IMR-90 (cell line): ENCODE results near the gene ERN1. TPM values are rescaled to one million over a fixed set of nuclear protein-coding genes. Genes with fewer than 3 reads are reported as not detected.

Experiments
- ATAC-seq: fragments of 200-7000 bp; cut with Tn5 transposase; 2 replicates; pipeline ENCODE4 v1.9.1; 2020; ENCODE audit warnings: low read depth, mild to moderate bottlenecking, moderate library complexity
- BruUV-seq: library from RNA; stranded (reverse); fragments of 400-500 nt; replicated peaks from 2 replicates; lab custom pipeline; 2021; lab: Mats Ljungman, UMichigan
- CTCF ChIA-PET: fragments of 300-600 bp; formaldehyde crosslinking; extraction: SDS; loops from one replicate; lab custom pipeline; 2021; ENCODE audit warnings: antibody characterized with exemption; lab: Yijun Ruan, JAX
- POLR2A ChIA-PET: fragments of 300-600 bp; sonication (Branson Sonifier 250); formaldehyde crosslinking; loops from one replicate; lab custom pipeline; 2022; ENCODE audit warnings: antibody characterized with exemption; ENCODE audit not compliant: unreplicated experiment; lab: Charles Lee
- DNase-seq: peaks from one replicate; pipeline ENCODE4 v3.0.0; 2013
- H2AFZ ChIP-seq: replicated peaks from 2 replicates; pipeline ENCODE3; 2013; ENCODE audit warnings: low read length, mild to moderate bottlenecking; ENCODE audit not compliant: poor library complexity
- H2AK5ac ChIP-seq: 2 replicates; pipeline ENCODE4 v1.6.1; 2013; ENCODE audit warnings: low read depth, low read length, inconsistent platforms
- H2AK9ac ChIP-seq: replicated peaks from 2 replicates; pipeline ENCODE3; 2013; ENCODE audit warnings: mild to moderate bottlenecking, low read depth, low read length, moderate library complexity; ENCODE audit not compliant: poor library complexity
- H2BK120ac ChIP-seq: 2 replicates; pipeline ENCODE4 v1.6.1; 2013; ENCODE audit warnings: low read depth, low read length, inconsistent platforms
- H2BK15ac ChIP-seq: 3 replicates; pipeline ENCODE4 v1.6.1; 2013; ENCODE audit warnings: low read depth, low read length, inconsistent platforms
- H2BK20ac ChIP-seq: 2 replicates; pipeline ENCODE4 v1.6.1; 2013; ENCODE audit warnings: low read depth, mild to moderate bottlenecking, inconsistent platforms, low read length, moderate library complexity
- H2BK5ac ChIP-seq: 2 replicates; pipeline ENCODE4 v1.6.1; 2013; ENCODE audit warnings: mild to moderate bottlenecking, low read depth, low read length, inconsistent platforms; ENCODE audit not compliant: poor library complexity, severe bottlenecking
- H3K14ac ChIP-seq: replicated peaks from 2 replicates; pipeline ENCODE4 v1.6.1; 2013; ENCODE audit warnings: low read depth, low read length, inconsistent platforms
- H3K18ac ChIP-seq: 2 replicates; pipeline ENCODE4 v1.6.1; 2013; ENCODE audit warnings: low read depth, low read length, control low read depth
- H3K23ac ChIP-seq: 2 replicates; pipeline ENCODE4 v1.6.1; 2013; ENCODE audit warnings: low read depth, low read length, inconsistent platforms
- H3K27ac ChIP-seq: 2 replicates; pipeline ENCODE4 v1.5.1; 2013; ENCODE audit warnings: mild to moderate bottlenecking, control low read depth, low read length; ENCODE audit not compliant: insufficient read depth
- H3K27me3 ChIP-seq: 2 replicates; pipeline ENCODE4 v1.6.1; 2013; ENCODE audit warnings: low read length; ENCODE audit not compliant: control insufficient read depth, insufficient read depth
- H3K36me3 ChIP-seq: 2 replicates; pipeline ENCODE4 v1.6.1; 2013; ENCODE audit warnings: low read length, mixed read lengths; ENCODE audit not compliant: control insufficient read depth, insufficient read depth
- H3K4ac ChIP-seq: 2 replicates; pipeline ENCODE4 v1.6.1; 2013; ENCODE audit warnings: low read depth, low read length, inconsistent platforms
- H3K4me1 ChIP-seq: 2 replicates; pipeline ENCODE4 v1.6.1; 2013; ENCODE audit warnings: low read length, mixed read lengths; ENCODE audit not compliant: control insufficient read depth, insufficient read depth
- H3K4me2 ChIP-seq: 2 replicates; pipeline ENCODE4 v1.6.1; 2013; ENCODE audit warnings: low read depth, mild to moderate bottlenecking, control low read depth, low read length, moderate library complexity
- H3K4me3 ChIP-seq: 2 replicates; pipeline ENCODE4 v1.5.1; 2013; ENCODE audit warnings: low read depth, mild to moderate bottlenecking, control low read depth, low read length, moderate library complexity; ENCODE audit not compliant: insufficient read depth
- H3K56ac ChIP-seq: 2 replicates; pipeline ENCODE4 v1.6.1; 2013; ENCODE audit warnings: low read length, inconsistent platforms; ENCODE audit not compliant: insufficient read depth; ENCODE audit errors: extremely low read depth
- H3K79me1 ChIP-seq, 2 experiments: 2 replicates each; pipeline ENCODE4 v1.6.1; 2013; ENCODE audit warnings: low read length in 2 of 2, inconsistent platforms in 1 of 2, low read depth in 1 of 2
- H3K9ac ChIP-seq: 2 replicates; pipeline ENCODE4 v1.6.1; 2013; ENCODE audit warnings: low read depth, low read length, control low read depth
- H3K9me1 ChIP-seq: 2 replicates; pipeline ENCODE4 v1.6.1; 2013; ENCODE audit warnings: low read length, inconsistent platforms; ENCODE audit not compliant: insufficient read depth
- H3K9me3 ChIP-seq: 2 replicates; pipeline ENCODE4 v1.6.1; 2013; ENCODE audit warnings: low read length; ENCODE audit not compliant: control insufficient read depth, insufficient read depth
- H4K20me1 ChIP-seq: 2 replicates; pipeline ENCODE4 v1.6.1; 2013; ENCODE audit warnings: low read length, inconsistent platforms; ENCODE audit not compliant: insufficient read depth
- H4K5ac ChIP-seq: 2 replicates; pipeline ENCODE4 v1.6.1; 2013; ENCODE audit warnings: mild to moderate bottlenecking, low read depth, low read length, control low read depth
- H4K8ac ChIP-seq, 2 experiments: 2 replicates each; pipeline ENCODE4 v1.6.1; 2013; ENCODE audit warnings: low read depth in 2 of 2, low read length in 2 of 2, control low read depth in 1 of 2, inconsistent platforms in 1 of 2
- H4K91ac ChIP-seq: 2 replicates; pipeline ENCODE4 v1.6.1; 2013; ENCODE audit warnings: low read depth, low read length, inconsistent platforms; ENCODE audit not compliant: insufficient read depth
- BHLHE40 ChIP-seq: fragments of 150-350 bp; IDR thresholded peaks from 2 replicates; pipeline ENCODE4 v1.6.1; 2016; ENCODE audit warnings: mild to moderate bottlenecking, low read depth, low read length
- CHD1 ChIP-seq: IDR thresholded peaks from 2 replicates; pipeline ENCODE4 v1.6.1; 2012; ENCODE audit warnings: low read depth, low read length, improper control_type of control experiment
- MAFK ChIP-seq: IDR thresholded peaks from 2 replicates; pipeline ENCODE4 v1.6.1; 2012; ENCODE audit warnings: low read depth, low read length, improper control_type of control experiment
- MAZ ChIP-seq: IDR thresholded peaks from 2 replicates; pipeline ENCODE4 v1.6.1; 2012; ENCODE audit warnings: low read depth, mild to moderate bottlenecking, low read length, improper control_type of control experiment, moderate library complexity, borderline replicate concordance
- NFE2L2 ChIP-seq: fragments of 150-350 bp; IDR thresholded peaks from 2 replicates; pipeline ENCODE4 v1.6.1; 2016; ENCODE audit warnings: low read depth, mild to moderate bottlenecking, low read length
- RCOR1 ChIP-seq: IDR thresholded peaks from 2 replicates; pipeline ENCODE4 v1.6.1; 2012; ENCODE audit warnings: mild to moderate bottlenecking, low read length, improper control_type of control experiment; ENCODE audit not compliant: insufficient replicate concordance
- WGBS, 2 experiments: methylation state at CpG; one replicate each; pipeline versions ENCODE4 v1.1.5 to v1.1.7; 2013; ENCODE audit warnings: missing lambda C conversion rate in 2 of 2; ENCODE audit not compliant: insufficient read length in 1 of 2; ENCODE audit errors: extremely low coverage in 2 of 2; 5-methylcytosine and 5-hydroxymethylcytosine counted together
- dilution Hi-C: fragments of 300-500 bp; cut with HindIII; formaldehyde crosslinking; loops from one replicate; pipeline ENCODE4 v1.14.3; 2018; ENCODE audit warnings: low sequenced_read_pairs; ENCODE audit not compliant: unreplicated experiment
- in situ Hi-C: fragments of 300-500 bp; cut with MboI; formaldehyde crosslinking; loops from 3 replicates; pipeline ENCODE4 v1.14.3; 2019; ENCODE audit warnings: low sequenced_read_pairs, inconsistent platforms, mixed read lengths
- intact Hi-C: fragments of 100-400 bp; cut with micrococcal nuclease; formaldehyde crosslinking; loops from 2 replicates; pipeline ENCODE4 v1.10.0; 2022
- polyA plus RNA-seq, 3 experiments: library from polyadenylated mRNA; depleted of rRNA; stranded (reverse); fragments of >200 nt; gene quantifications; 2 replicates each; pipeline ENCODE4 v1.2.3, GENCODE V29; 2012; ENCODE audit warnings: low replicate concordance in 1 of 3
- total RNA-seq: library from RNA; depleted of rRNA; stranded (reverse); fragments of >200 nt; gene quantifications from 2 replicates; pipeline ENCODE4 v1.2.3, GENCODE V29; 2012

ERN1 gene
- total and polyA plus RNA-seq, 2 of the 4 experiments (the other 2 are of a cell fraction), result 2.7 to 4.1 TPM

DNA sequence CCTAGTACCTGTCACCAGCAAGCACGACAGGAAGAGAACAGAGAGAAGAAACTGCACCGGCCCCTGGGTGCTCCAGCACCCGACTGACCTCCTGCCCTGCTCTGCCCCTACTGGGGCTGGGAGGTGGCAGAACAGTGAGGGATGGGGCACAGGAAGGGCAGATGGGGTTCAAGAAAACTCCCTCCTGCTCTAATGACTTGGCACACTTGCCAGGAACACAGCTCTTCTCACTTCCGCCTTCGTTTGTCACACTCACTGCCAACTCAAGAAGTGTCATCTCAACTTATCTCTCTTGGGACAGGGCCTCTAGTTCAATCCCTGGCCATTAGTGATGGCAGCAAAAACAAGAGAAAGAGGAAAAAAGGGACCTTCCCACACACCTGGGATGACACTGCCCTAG is 66.9 kb downstream of the ERN1 start:
- no peak overlapping the region for H2AK5ac ChIP-seq
- no peak overlapping the region for H2BK15ac ChIP-seq
- peaks cover 3% of the 10 kb centered on the region; the same call in 1 of the 2 replicates for H3K9me1 ChIP-seq
- peaks cover 2% of the 10 kb centered on the region; the same call in 1 of the 2 replicates for H3K4me1 ChIP-seq
- no peak for ATAC-seq
- no peak overlapping the region for H3K23ac ChIP-seq
- no peak overlapping the region for H3K9ac ChIP-seq
- no peak overlapping the region for H3K14ac ChIP-seq
- no peak overlapping the region for H3K4me2 ChIP-seq
- no peak overlapping the region for H2AK9ac ChIP-seq
- no peak overlapping the region for H2BK120ac ChIP-seq
- TF ChIP-seq MAZ, result no peak
- TF ChIP-seq RCOR1, result no peak
- TF ChIP-seq MAFK, result no peak
- TF ChIP-seq BHLHE40, result no peak
- no peak for TF ChIP-seq CHD1
- TF ChIP-seq NFE2L2, result no peak
- H4K5ac ChIP-seq, result no peak overlapping the region
- H4K20me1 ChIP-seq, result no peaks in the 10 kb centered on the region
- WGBS, 2 experiments, result no CpG with 5 or more reads among the region's 5 CpGs
- no peak overlapping the region for H3K18ac ChIP-seq
- no peaks in the 10 kb centered on the region for H3K27me3 ChIP-seq
- H3K9me3 ChIP-seq, result no peaks in the 10 kb centered on the region
- ChIA-PET CTCF (interaction anchor here (0.6 to 1.1 kb wide), 2 partner anchors 67 to 71 kb away, joined by 3 to 4 read pairs; partner anchors contain the start of gene ERN1), POLR2A (no interaction called here)
- H3K4ac ChIP-seq, result no peak overlapping the region
- no peak overlapping the region for H3K56ac ChIP-seq
- H3K4me3 ChIP-seq, result no peak overlapping the region
- intact Hi-C loops (loop anchor here (1.0 kb wide), 1 partner anchor 70 kb away; no protein-coding TSS in a partner anchor), in situ Hi-C loops (no loop called here), dilution Hi-C loops (no loop called here)
- no peak overlapping the region for H2BK20ac ChIP-seq
- DNase-seq, result no peak
- H4K91ac ChIP-seq, result no peak overlapping the region
- H4K8ac ChIP-seq, result no peak overlapping the region
- 0 out of 4 replicates have a peak, but pooled peaks cover 0 to 3% of the 10 kb centered on the region in 2 experiments for H3K79me1 ChIP-seq
- H3K27ac ChIP-seq, result no peak overlapping the region
- H2AFZ ChIP-seq, result no peak overlapping the region
- H2BK5ac ChIP-seq, result no peak overlapping the region
- BruUV-seq, result no TSS peak
- peaks cover 12% of the 10 kb centered on the region for H3K36me3 ChIP-seq
